ENCODE measurements around the gene EME2.

The EME2 gene

GRCh38 chr16:1745900-1746692, 26.5 kb upstream of the EME2 start:
- no peak for DNase-seq

GRCh38 chr16:1746693-1747195, 25.9 kb upstream of the EME2 start:
- no peak for DNase-seq

GRCh38 chr16:1747934-1748333, 24.7 kb upstream of the EME2 start:
- no peak for DNase-seq

GRCh38 chr16:1749152-1750117, 23.2 kb upstream of the EME2 start:
- DNase-seq = no peak

- DNase-seq = no peak
These were observed 20.7 kb upstream of the EME2 start for GRCh38 chr16:1751946-1752345.

- no peak for DNase-seq
These were observed 19.8 kb upstream of the EME2 start for GRCh38 chr16:1752853-1753252.

GRCh38 chr16:1754204-1754603, 18.4 kb upstream of the EME2 start:
- DNase-seq = no peak

GRCh38 chr16:1757714-1758461, 14.7 kb upstream of the EME2 start:
- DNase-seq = no peak

- no peak for DNase-seq
These were observed 13.7 kb upstream of the EME2 start for GRCh38 chr16:1758923-1759322.

GRCh38 chr16:1759511-1759910, 13.1 kb upstream of the EME2 start:
- no peak for DNase-seq

GRCh38 chr16:1760911-1761310, 11.7 kb upstream of the EME2 start:
- no peak for DNase-seq

GRCh38 chr16:1761751-1762150, 10.9 kb upstream of the EME2 start:
- no peak for DNase-seq

- DNase-seq = no peak
These were observed 10.3 kb upstream of the EME2 start for GRCh38 chr16:1762196-1762878.

- DNase-seq = no peak
These were observed 9.6 kb upstream of the EME2 start for GRCh38 chr16:1762879-1763520.

GRCh38 chr16:1763521-1764511, 8.8 kb upstream of the EME2 start:
- peak; percentile 41 for DNase-seq

GRCh38 chr16:1764971-1765370, 7.6 kb upstream of the EME2 start:
- no peak for DNase-seq

- DNase-seq = no peak
These were observed 6.8 kb upstream of the EME2 start for GRCh38 chr16:1765826-1766225.

- no peak for DNase-seq
These were observed 6.4 kb upstream of the EME2 start for GRCh38 chr16:1766231-1766630.

GRCh38 chr16:1766701-1767100, 5.9 kb upstream of the EME2 start:
- no peak for DNase-seq
